ENCODE results near the gene SREK1. TPM values are rescaled to one million over a fixed set of nuclear protein-coding genes. Genes with fewer than 3 reads are reported as not detected.

The SREK1 gene
- total and polyA plus RNA-seq, 2 of the 8 experiments (the other 6 are each of a cell fraction or from before 2014, with no cell fraction given) = 10.6 to 40.4 TPM

DNA sequence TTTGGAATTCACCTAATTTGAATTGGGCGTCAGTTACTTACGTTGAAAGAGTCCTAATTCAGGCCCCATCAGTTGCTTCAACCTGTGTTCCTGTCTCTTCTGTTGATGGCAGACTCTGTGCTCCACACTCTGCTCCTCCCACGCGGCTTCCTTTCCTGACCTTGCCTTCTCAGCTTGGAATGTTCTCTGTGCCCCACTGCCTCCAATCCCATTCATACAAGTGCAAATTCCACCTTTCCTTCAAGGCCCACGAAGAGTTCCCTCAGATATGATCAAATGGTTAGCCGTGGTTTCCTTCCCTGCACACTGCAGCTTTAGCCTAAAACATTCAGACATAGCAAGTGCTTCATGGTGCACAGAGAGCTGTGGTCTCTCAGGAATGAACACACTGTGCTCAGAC lies 65.7 kb downstream of the SREK1 start (continued):
- no peak for TF ChIP-seq CHD7 (IDR thresholded peaks at IDR 0.05; ENCODE audit: insufficient replicate concordance, low read length)
- no peak for TF ChIP-seq GABPA (IDR thresholded peaks at IDR 0.05; ENCODE audit: borderline replicate concordance, insufficient read depth, low read length)
- TF ChIP-seq TCF12 (IDR thresholded peaks at IDR 0.05; ENCODE audit: low read depth, low read length) = no peak
- no peak for TF ChIP-seq SIN3A (conservative IDR thresholded peaks at IDR 0.05 in 1 of 2, IDR thresholded peaks at IDR 0.05 in 1 of 2; ENCODE audit: low read depth in 1 of 2, low read length in 2 of 2)
- TF ChIP-seq TEAD4 (IDR thresholded peaks at IDR 0.05; ENCODE audit: low read depth, low read length) = no peak
- TF ChIP-seq MAX (IDR thresholded peaks at IDR 0.05) = no peak
